BE2C (cell line): Measurements from ENCODE around the gene MBLAC1.
A peak's percentile ranks its signal among the peaks of the same experiment; 100 is the strongest.

ENCODE experiments used
- DNase-seq: peaks from one replicate; pipeline ENCODE4 v3.0.0-alpha.2; 2020
- H3K27me3 ChIP-seq: fragments of 250-450 bp; sonication (Bioruptor Pico); 2 replicates; pipeline ENCODE4 v1.5.1; 2020; ENCODE audit warnings: mild to moderate bottlenecking
- H3K36me3 ChIP-seq: fragments of 250-450 bp; sonication (Bioruptor Pico); 2 replicates; pipeline ENCODE4 v1.5.1; 2020; ENCODE audit warnings: mild to moderate bottlenecking
- H3K4me1 ChIP-seq: fragments of 250-450 bp; sonication (Bioruptor Pico); 2 replicates; pipeline ENCODE4 v1.5.1; 2020
- H3K4me3 ChIP-seq: 2 replicates; pipeline ENCODE4 v1.5.1; 2011; ENCODE audit warnings: low read depth, low read length
- H3K9me3 ChIP-seq: fragments of 250-450 bp; sonication (Bioruptor Pico); 2 replicates; pipeline ENCODE4 v1.5.1; 2020
- CTCF ChIP-seq: IDR thresholded peaks from 2 replicates; pipeline ENCODE4 v1.5.1; 2012; ENCODE audit warnings: mild to moderate bottlenecking, low read depth, low read length

MBLAC1 gene

GRCh38 chr7:100101016-100101862, 25.5 kb upstream of the MBLAC1 start, which contains the start of the genes AP4M1 and MCM7:
TSS of gene AP4M1 (plus strand) at chr7:100101643. CDS start at chr7:100101715, 72 bp downstream.
TSS of gene MCM7 (minus strand) at chr7:100101397. CDS start at chr7:100101294, 103 bp downstream.
- Histone ChIP-seq H3K9me3 (no peaks in the 10 kb centered on the region), H3K4me3 (peak within 1 kb of the TSS; percentile 83), H3K27me3 (no peaks in the 10 kb centered on the region), H3K4me1 (no peaks in the 10 kb centered on the region), H3K36me3 (peaks cover 43% of the 10 kb centered on the region)
- DNase-seq: peak; percentile 99
- TF ChIP-seq CTCF: no peak

- Histone ChIP-seq H3K27me3 (no peaks in the 10 kb centered on the region), H3K4me3 (no peak overlapping the region), H3K36me3 (peaks cover 34% of the 10 kb centered on the region), H3K9me3 (no peaks in the 10 kb centered on the region), H3K4me1 (no peaks in the 10 kb centered on the region)
- no peak for TF ChIP-seq CTCF
- no peak for DNase-seq
Observed at GRCh38 chr7:100102950-100103840, 23.6 kb upstream of the MBLAC1 start.

- DNase-seq: no peak
- Histone ChIP-seq H3K9me3 (no peaks in the 10 kb centered on the region), H3K27me3 (no peaks in the 10 kb centered on the region), H3K4me3 (no peak overlapping the region), H3K36me3 (peaks cover 30% of the 10 kb centered on the region), H3K4me1 (no peaks in the 10 kb centered on the region)
- TF ChIP-seq CTCF: no peak
Observed at GRCh38 chr7:100105534-100105933, 21.2 kb upstream of the MBLAC1 start.

GRCh38 chr7:100106633-100107032, 20.1 kb upstream of the MBLAC1 start:
- no peaks in the 10 kb centered on the region for H3K27me3 ChIP-seq
- H3K9me3 ChIP-seq: no peaks in the 10 kb centered on the region
- H3K4me1 ChIP-seq: no peaks in the 10 kb centered on the region
- no peak for TF ChIP-seq CTCF
- DNase-seq: no peak
- no peak overlapping the region for H3K4me3 ChIP-seq
- peaks cover 38% of the 10 kb centered on the region for H3K36me3 ChIP-seq

GRCh38 chr7:100107125-100107737, 19.5 kb upstream of the MBLAC1 start:
- no peaks in the 10 kb centered on the region for H3K4me1 ChIP-seq

More at GRCh38 chr7:100107125-100107737, 19.5 kb upstream of the MBLAC1 start:
- H3K27me3 ChIP-seq: no peaks in the 10 kb centered on the region
- DNase-seq: no peak
- H3K9me3 ChIP-seq: no peaks in the 10 kb centered on the region
- TF ChIP-seq CTCF: no peak
- H3K4me3 ChIP-seq: no peak overlapping the region
- H3K36me3 ChIP-seq: peaks cover 41% of the 10 kb centered on the region
